ENCODE data around the gene RASGRP4. TPM values are rescaled to one million over a fixed set of nuclear protein-coding genes. Genes with fewer than 3 reads are reported as not detected.

RASGRP4 gene
- polyA plus RNA-seq, 2 of the 4 experiments (the other 2 are of a cell fraction) = 0.22 to 0.30 TPM

- H3K4me1 ChIP-seq = no peaks in the 10 kb centered on the region
- FAIRE-seq (no peak), ATAC-seq (peak; percentile 6 to 21; a peak in 2 of 6 replicates), DNase-seq (ENCODE audit: low read depth in 1 of 2, low spot score in 1 of 2) (no peak)
- no peak overlapping the region for H3K27ac ChIP-seq
- TF ChIP-seq CHD2 (IDR thresholded peaks at IDR 0.05; ENCODE audit: low read length, partially characterized antibody) (no peak), SREBF2 (IDR thresholded peaks at IDR 0.05) (no peak), POLR2A (IDR thresholded peaks at IDR 0.05; ENCODE audit: low read length) (0 out of 2 replicates have a peak, but pooled peaks have one; percentile 4), ESRRA (IDR thresholded peaks at IDR 0.05; ENCODE audit: borderline replicate concordance, low read length) (no peak)
- H3K4me3 ChIP-seq = no peak overlapping the region
- CTCF ChIA-PET = interaction anchor here (0.6 to 1.2 kb wide), 3 partner anchors 37 to 801 kb away, joined by 3 read pairs; no protein-coding TSS in a partner anchor
- WGBS (ENCODE audit: missing lambda C conversion rate) = 51% methylated on average over 15 of the region's 15 CpGs
- peaks cover 6% of the 10 kb centered on the region; the same call in 1 of the 3 replicates for H3K9me3 ChIP-seq
- POLR2A ChIA-PET = no interaction called here
- H3K4me2 ChIP-seq = no peak overlapping the region
These were observed 31.8 kb upstream of the RASGRP4 start for GRCh38 chr19:38457690-38458405.

GRCh38 chr19:38457202-38457601 lies 31.2 kb upstream of the RASGRP4 start:
- Histone ChIP-seq H3K4me3 (no peak overlapping the region), H3K4me1 (no peaks in the 10 kb centered on the region), H3K27ac (no peak overlapping the region), H3K9me3 (peaks cover 6% of the 10 kb centered on the region; the same call in 1 of the 3 replicates), H3K4me2 (no peak overlapping the region)
- FAIRE-seq (peak; percentile 85), ATAC-seq (no peak), DNase-seq (ENCODE audit: low read depth in 1 of 2, low spot score in 1 of 2) (no peak)
- TF ChIP-seq CHD2 (IDR thresholded peaks at IDR 0.05; ENCODE audit: low read length, partially characterized antibody) = no peak
- no peak for TF ChIP-seq CHD4 (IDR thresholded peaks at IDR 0.05; ENCODE audit: borderline replicate concordance)
- no peak for TF ChIP-seq EHMT2 (IDR thresholded peaks at IDR 0.05; ENCODE audit: low read depth)
- no peak for TF ChIP-seq POLR2AphosphoS2 (conservative IDR thresholded peaks at IDR 0.05; ENCODE audit: low read length)
- no peak for TF ChIP-seq EP300 (IDR thresholded peaks at IDR 0.05)
- TF ChIP-seq PHF8 (IDR thresholded peaks at IDR 0.05; ENCODE audit: borderline replicate concordance, low read depth) = no peak
- TF ChIP-seq GATA3 (IDR thresholded peaks at IDR 0.05; ENCODE audit: borderline replicate concordance) = no peak
- TF ChIP-seq NFE2L2 (conservative IDR thresholded peaks at IDR 0.05; ENCODE audit: low read length) = no peak
- no peak for TF ChIP-seq ATOH8 (CRISPR knock-in tag; IDR thresholded peaks at IDR 0.05; ENCODE audit: low read depth)
- no peak for TF ChIP-seq ZSCAN20 (CRISPR knock-in tag; IDR thresholded peaks at IDR 0.05)
- no peak for TF ChIP-seq EHF (CRISPR knock-in tag; IDR thresholded peaks at IDR 0.05)
- no peak for TF ChIP-seq ZC3H11A (IDR thresholded peaks at IDR 0.05)
- no peak for TF ChIP-seq USF2 (IDR thresholded peaks at IDR 0.05)
- no peak for TF ChIP-seq TP53 (CRISPR knock-in tag; IDR thresholded peaks at IDR 0.05)
- no peak for TF ChIP-seq KDM1A (IDR thresholded peaks at IDR 0.05; ENCODE audit: low read depth)
- TF ChIP-seq ZNF302 (CRISPR knock-in tag; IDR thresholded peaks at IDR 0.05) = no peak
- TF ChIP-seq BHLHE40 (IDR thresholded peaks at IDR 0.05; ENCODE audit: low read depth, low read length) = no peak
- TF ChIP-seq CBX2 (IDR thresholded peaks at IDR 0.05; ENCODE audit: borderline replicate concordance, low read depth) = no peak
- no peak for TF ChIP-seq CEBPB (IDR thresholded peaks at IDR 0.05)
- TF ChIP-seq MYC (IDR thresholded peaks at IDR 0.05; ENCODE audit: borderline replicate concordance, low read length) = no peak
- ChIA-PET CTCF (no interaction called here), POLR2A (no interaction called here)
- 12% methylated on average over 5 of the region's 5 CpGs for WGBS (ENCODE audit: missing lambda C conversion rate)

- Histone ChIP-seq H3K9me3 (peaks cover 2% of the 10 kb centered on the region; the same call in 1 of the 3 replicates), H3K27ac (no peak overlapping the region), H3K4me3 (no peak overlapping the region), H3K4me1 (no peaks in the 10 kb centered on the region), H3K4me2 (no peak overlapping the region)
- ATAC-seq (peak in 1 of 2 experiments; percentile 25; a peak in 2 of 6 replicates), FAIRE-seq (no peak), DNase-seq (ENCODE audit: low read depth in 1 of 2, low spot score in 1 of 2) (no peak)
- ChIA-PET CTCF (interaction anchor here (0.9 to 3.0 kb wide), 2 partner anchors 40 to 52 kb away, joined by 5 to 13 read pairs; partner anchors contain the start of gene FAM98C), POLR2A (no interaction called here)
- WGBS (ENCODE audit: missing lambda C conversion rate) = 38% methylated on average over 4 of the region's 4 CpGs
- no peak for TF ChIP-seq RCOR1 (IDR thresholded peaks at IDR 0.05; ENCODE audit: low read depth, low read length)
- TF ChIP-seq POLR2AphosphoS2 (conservative IDR thresholded peaks at IDR 0.05; ENCODE audit: low read length) = no peak
- no peak for TF ChIP-seq CHD4 (IDR thresholded peaks at IDR 0.05; ENCODE audit: borderline replicate concordance)
- TF ChIP-seq HOXB13 (CRISPR knock-in tag; IDR thresholded peaks at IDR 0.05; ENCODE audit: low read depth) = peak; percentile 60; the same call in 1 of the 2 replicates
- TF ChIP-seq GATA3 (IDR thresholded peaks at IDR 0.05; ENCODE audit: borderline replicate concordance) = no peak
- TF ChIP-seq PHF8 (IDR thresholded peaks at IDR 0.05; ENCODE audit: borderline replicate concordance, low read depth) = no peak
- no peak for TF ChIP-seq PBX3 (IDR thresholded peaks at IDR 0.05)
- no peak for TF ChIP-seq USF2 (IDR thresholded peaks at IDR 0.05)
- no peak for TF ChIP-seq CEBPB (IDR thresholded peaks at IDR 0.05)
- no peak for TF ChIP-seq MAZ (IDR thresholded peaks at IDR 0.05; ENCODE audit: borderline replicate concordance, low read depth, low read length)
- 0 out of 2 replicates have a peak, but pooled peaks have one; percentile 37 for TF ChIP-seq EHF (CRISPR knock-in tag; IDR thresholded peaks at IDR 0.05)
- TF ChIP-seq EHMT2 (IDR thresholded peaks at IDR 0.05; ENCODE audit: low read depth) = peak; percentile 93
- no peak for TF ChIP-seq HEYL (CRISPR knock-in tag; IDR thresholded peaks at IDR 0.05)
These were observed 29.0 kb upstream of the RASGRP4 start for GRCh38 chr19:38455031-38455430.

Measured in A549 (cell line).